ENCODE results near the gene CNTN5.

The CNTN5 gene

GRCh38 chr11:100203789-100204188 is 1183.0 kb downstream of the CNTN5 start:
- DNase-seq (ENCODE audit: low read depth) = no peak
- TF ChIP-seq CTCF (IDR thresholded peaks at IDR 0.05; ENCODE audit: low read length, missing control alignments) = no peak
- H3K4me3 ChIP-seq (replicated peaks; ENCODE audit: low read depth, low read length) = no peak overlapping the region

- no peak overlapping the region for H3K4me3 ChIP-seq (replicated peaks; ENCODE audit: low read depth, low read length)
- DNase-seq (ENCODE audit: low read depth) = no peak
- no peak for TF ChIP-seq CTCF (IDR thresholded peaks at IDR 0.05; ENCODE audit: low read length, missing control alignments)
These were observed 1185.2 kb downstream of the CNTN5 start for GRCh38 chr11:100205926-100206325.

GRCh38 chr11:100208207-100208606 is 1187.5 kb downstream of the CNTN5 start:
- no peak for DNase-seq (ENCODE audit: low read depth)
- TF ChIP-seq CTCF (IDR thresholded peaks at IDR 0.05; ENCODE audit: low read length, missing control alignments) = no peak

GRCh38 chr11:100214791-100215190 is 1194.0 kb downstream of the CNTN5 start:
- DNase-seq (ENCODE audit: low read depth) = no peak
- TF ChIP-seq CTCF (IDR thresholded peaks at IDR 0.05; ENCODE audit: low read length, missing control alignments) = no peak
- H3K4me3 ChIP-seq (replicated peaks; ENCODE audit: low read depth, low read length) = no peak overlapping the region

More at GRCh38 chr11:100208207-100208606, 1187.5 kb downstream of the CNTN5 start:
- H3K4me3 ChIP-seq (replicated peaks; ENCODE audit: low read depth, low read length) = no peak overlapping the region

GRCh38 chr11:100220801-100221200 is 1200.1 kb downstream of the CNTN5 start:
- TF ChIP-seq CTCF (IDR thresholded peaks at IDR 0.05; ENCODE audit: low read length, missing control alignments) = no peak
- DNase-seq (ENCODE audit: low read depth) = no peak
- no peak overlapping the region for H3K4me3 ChIP-seq (replicated peaks; ENCODE audit: low read depth, low read length)

GRCh38 chr11:100221791-100222190 is 1201.0 kb downstream of the CNTN5 start:
- DNase-seq (ENCODE audit: low read depth) = no peak
- H3K4me3 ChIP-seq (replicated peaks; ENCODE audit: low read depth, low read length) = no peak overlapping the region
- TF ChIP-seq CTCF (IDR thresholded peaks at IDR 0.05; ENCODE audit: low read length, missing control alignments) = no peak

- no peak for DNase-seq (ENCODE audit: low read depth)
- H3K4me3 ChIP-seq (replicated peaks; ENCODE audit: low read depth, low read length) = no peak overlapping the region
- no peak for TF ChIP-seq CTCF (IDR thresholded peaks at IDR 0.05; ENCODE audit: low read length, missing control alignments)
These were observed 1203.8 kb downstream of the CNTN5 start for GRCh38 chr11:100224541-100225034.

Data from fibroblast of pulmonary artery (primary cell).